Measurements from ENCODE around the gene LCN1.

- no peak for TF ChIP-seq CTCF (IDR thresholded peaks at IDR 0.05)
- TF ChIP-seq POLR2AphosphoS5 (IDR thresholded peaks at IDR 0.05), result no peak
- no peak for TF ChIP-seq EP300 (IDR thresholded peaks at IDR 0.05)
Observed at GRCh38 chr9:135509458-135509857, 11.8 kb upstream of the LCN1 start.

Data from upper lobe of left lung (tissue), 4 donors.